LNCAP (cell line): ENCODE measurements around the gene LRRC4.

ENCODE experiments used
- TF ChIP-seq, protein P1 (sequence below): fragments of 450-650 bp; IDR thresholded peaks from 2 replicates; pipeline ENCODE4 v1.5.1; 2017; ENCODE audit warnings: mild to moderate bottlenecking

The LRRC4 gene

DNA sequence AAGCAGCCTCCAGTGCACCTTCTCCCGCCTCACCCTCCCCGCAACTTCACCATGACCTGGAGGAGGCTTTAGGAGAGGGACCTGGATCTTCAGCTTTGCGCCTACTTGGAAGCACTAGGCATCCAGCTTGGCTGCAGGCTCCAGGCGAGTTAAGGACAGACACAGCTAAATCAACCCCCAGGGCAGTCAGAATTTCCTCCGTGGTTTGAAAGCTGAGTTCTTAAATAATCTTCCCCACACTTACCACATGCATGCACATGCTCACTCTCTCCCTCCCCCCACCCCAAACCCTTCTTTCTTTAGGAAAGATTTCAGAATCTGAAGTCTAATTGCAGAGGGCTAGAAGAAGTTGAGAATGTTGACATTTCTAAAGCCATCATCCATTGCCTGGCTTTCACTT lies 36.7 kb upstream of the LRRC4 start:
- TF ChIP-seq, protein P1, sequence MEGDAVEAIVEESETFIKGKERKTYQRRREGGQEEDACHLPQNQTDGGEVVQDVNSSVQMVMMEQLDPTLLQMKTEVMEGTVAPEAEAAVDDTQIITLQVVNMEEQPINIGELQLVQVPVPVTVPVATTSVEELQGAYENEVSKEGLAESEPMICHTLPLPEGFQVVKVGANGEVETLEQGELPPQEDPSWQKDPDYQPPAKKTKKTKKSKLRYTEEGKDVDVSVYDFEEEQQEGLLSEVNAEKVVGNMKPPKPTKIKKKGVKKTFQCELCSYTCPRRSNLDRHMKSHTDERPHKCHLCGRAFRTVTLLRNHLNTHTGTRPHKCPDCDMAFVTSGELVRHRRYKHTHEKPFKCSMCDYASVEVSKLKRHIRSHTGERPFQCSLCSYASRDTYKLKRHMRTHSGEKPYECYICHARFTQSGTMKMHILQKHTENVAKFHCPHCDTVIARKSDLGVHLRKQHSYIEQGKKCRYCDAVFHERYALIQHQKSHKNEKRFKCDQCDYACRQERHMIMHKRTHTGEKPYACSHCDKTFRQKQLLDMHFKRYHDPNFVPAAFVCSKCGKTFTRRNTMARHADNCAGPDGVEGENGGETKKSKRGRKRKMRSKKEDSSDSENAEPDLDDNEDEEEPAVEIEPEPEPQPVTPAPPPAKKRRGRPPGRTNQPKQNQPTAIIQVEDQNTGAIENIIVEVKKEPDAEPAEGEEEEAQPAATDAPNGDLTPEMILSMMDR = no peak

- TF ChIP-seq, protein P1 = no peak
Measured at GRCh38 chr7:128066858-128067257, 35.6 kb upstream of the LRRC4 start.

DNA sequence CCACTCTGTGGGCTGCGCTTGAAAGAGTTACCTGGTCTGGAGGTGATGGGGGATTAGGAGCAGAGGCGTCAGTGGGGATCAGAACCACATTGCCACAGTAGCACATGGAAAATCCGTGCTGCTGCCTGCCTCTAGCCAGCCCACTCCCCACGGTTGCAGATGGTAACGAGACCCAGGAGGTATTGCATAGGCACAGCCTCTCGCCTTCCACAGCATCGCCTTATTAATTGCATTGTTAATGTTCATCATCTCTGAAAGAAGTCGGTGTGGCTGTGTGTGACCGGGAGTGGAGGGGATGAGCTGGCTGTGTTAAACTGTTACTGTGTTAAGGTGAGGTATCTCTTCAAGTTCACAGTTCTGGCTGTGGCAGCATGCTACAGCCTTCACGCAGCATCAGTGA lies 35.2 kb upstream of the LRRC4 start:
- TF ChIP-seq, protein P1 = no peak

- TF ChIP-seq, protein P1 = no peak
Measured at GRCh38 chr7:128065872-128066271, 34.6 kb upstream of the LRRC4 start.

GRCh38 chr7:128063088-128063487 lies 31.9 kb upstream of the LRRC4 start:
- TF ChIP-seq, protein P1 = no peak

- TF ChIP-seq, protein P1 = no peak
Measured at GRCh38 chr7:128060018-128060417, 28.8 kb upstream of the LRRC4 start.

DNA sequence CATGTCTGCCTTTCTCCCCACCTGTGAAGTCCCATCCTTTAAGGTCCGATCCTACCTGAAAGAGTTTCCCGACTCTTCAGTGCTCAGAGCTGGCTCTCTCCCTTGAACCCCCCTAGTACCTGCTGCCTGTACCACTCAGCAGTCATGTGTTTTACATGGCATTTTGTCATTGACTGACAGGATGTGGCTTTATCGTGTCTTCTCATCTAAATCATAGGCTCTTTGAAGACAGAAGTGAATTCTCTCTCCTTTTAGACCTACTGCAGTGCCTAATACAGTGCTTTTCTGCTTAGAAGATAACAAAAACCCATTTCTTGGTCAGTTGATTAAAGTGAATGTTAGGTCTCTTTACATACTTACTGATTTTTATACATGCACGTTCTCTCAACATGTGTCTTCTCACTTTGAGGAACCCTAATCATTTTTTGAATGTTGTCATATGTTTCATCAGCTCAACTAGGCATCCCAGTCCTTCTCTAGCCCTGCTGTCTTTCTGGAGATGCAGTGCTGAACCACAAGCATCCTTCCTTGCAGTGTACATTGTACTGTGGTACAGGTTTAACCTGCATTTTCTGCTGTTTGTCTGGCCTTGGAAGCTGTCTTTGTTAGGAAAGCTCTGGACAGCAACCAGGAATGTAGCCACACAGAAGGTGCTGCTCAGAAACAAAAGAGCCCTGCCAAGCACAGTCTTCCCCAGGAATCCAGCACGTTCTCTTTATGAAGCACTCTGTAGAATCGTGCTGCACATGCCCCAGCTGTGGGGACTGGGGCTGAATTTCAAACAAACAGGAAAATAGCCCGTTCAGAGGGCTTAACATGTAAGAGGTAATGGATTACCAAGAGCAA lies 28.1 kb upstream of the LRRC4 start:
- TF ChIP-seq, protein P1 = no peak

DNA sequence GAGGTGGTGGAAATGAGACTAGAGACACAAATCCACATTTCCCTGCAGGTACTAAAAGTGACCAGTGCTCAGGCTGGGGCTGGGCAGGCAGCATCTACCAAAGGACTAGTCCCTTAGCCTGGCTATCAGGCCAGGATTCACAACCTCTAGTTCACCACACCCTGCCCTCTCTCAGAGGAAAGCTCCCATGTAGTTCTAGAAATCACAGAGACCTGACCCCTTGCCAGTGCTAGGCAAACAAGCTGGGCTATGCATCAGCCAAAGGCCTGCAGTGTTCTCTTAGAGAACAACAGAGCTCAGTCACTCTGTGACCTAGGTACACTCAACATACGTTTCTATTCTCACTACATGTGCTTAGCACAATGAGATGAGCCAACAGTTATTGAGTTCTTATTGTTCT lies 26.7 kb upstream of the LRRC4 start:
- TF ChIP-seq, protein P1 = no peak
